Neural cell (in vitro differentiated cells): ENCODE data around the gene CNTNAP2. TPM values are rescaled to one million over a fixed set of nuclear protein-coding genes. Genes with fewer than 3 reads are reported as not detected.

Experiments
- H2AFZ ChIP-seq: fragments of 200-600, 300-800 bp; sonication (generic), shearing (Covaris generic); 2 replicates; pipeline ENCODE4 v1.6.0; 2014; ENCODE audit warnings: low read depth, mild to moderate bottlenecking, antibody characterized with exemption, low read length, moderate library complexity
- H3F3A ChIP-seq: fragments of 200-600 bp; shearing (Covaris generic); 2 replicates; pipeline ENCODE4 v1.6.1; 2016; ENCODE audit warnings: mild to moderate bottlenecking, moderate library complexity, mixed read lengths, antibody characterized with exemption, low read length; ENCODE audit not compliant: insufficient read depth, poor library complexity, severe bottlenecking
- H3K27ac ChIP-seq: fragments of 200-600, 300-800 bp; sonication (generic), shearing (Covaris generic); 2 replicates; pipeline ENCODE4 v1.5.1; 2014; ENCODE audit warnings: mild to moderate bottlenecking, low read length, moderate library complexity
- H3K27me3 ChIP-seq: fragments of 300-800, 200-600 bp; sonication (generic), shearing (Covaris generic); 2 replicates; pipeline ENCODE4 v1.6.0; 2014; ENCODE audit warnings: mild to moderate bottlenecking, low read depth, low read length, moderate library complexity; ENCODE audit not compliant: insufficient read depth
- H3K36me3 ChIP-seq: fragments of 300-800, 200-600 bp; sonication (generic), shearing (Covaris generic); 2 replicates; pipeline ENCODE4 v1.5.1; 2014; ENCODE audit warnings: mild to moderate bottlenecking, antibody characterized with exemption, low read length, moderate library complexity; ENCODE audit not compliant: insufficient read depth
- H3K4me2 ChIP-seq: fragments of 300-800, 200-600 bp; sonication (generic), shearing (Covaris generic); 2 replicates; pipeline ENCODE4 v1.6.0; 2014; ENCODE audit warnings: mild to moderate bottlenecking, low read length
- H3K4me3 ChIP-seq: fragments of 300-800, 200-600 bp; sonication (generic), shearing (Covaris generic); 2 replicates; pipeline ENCODE4 v1.5.1; 2014; ENCODE audit warnings: mild to moderate bottlenecking, low read length, moderate library complexity
- H3K79me2 ChIP-seq: fragments of 200-600 bp; shearing (Covaris generic); replicated peaks from 2 replicates; pipeline ENCODE4 v1.6.0; 2014; ENCODE audit warnings: mild to moderate bottlenecking, low read length, moderate library complexity; ENCODE audit not compliant: insufficient read depth
- H3K9ac ChIP-seq: fragments of 300-800, 200-600 bp; sonication (generic), shearing (Covaris generic); 2 replicates; pipeline ENCODE4 v1.6.1; 2016; ENCODE audit warnings: mild to moderate bottlenecking, low read length, mixed read lengths
- H3K9me2 ChIP-seq: fragments of 200-600 bp; shearing (Covaris generic); 2 replicates; pipeline ENCODE4 v1.6.1; 2016; ENCODE audit warnings: mild to moderate bottlenecking, low read length, mixed read lengths; ENCODE audit not compliant: insufficient read depth
- H3K9me3 ChIP-seq: fragments of 200-600, 300-800 bp; sonication (generic), shearing (Covaris generic); 2 replicates; pipeline ENCODE4 v1.6.1; 2016; ENCODE audit warnings: mild to moderate bottlenecking, mixed run types, low read length, moderate library complexity, mixed read lengths
- H4K20me1 ChIP-seq: fragments of 200-600 bp; shearing (Covaris generic); 2 replicates; pipeline ENCODE4 v1.6.1; 2016; ENCODE audit warnings: mild to moderate bottlenecking, mixed run types; ENCODE audit not compliant: insufficient read depth
- CTCF ChIP-seq: fragments of 450-650 bp; IDR thresholded peaks from 2 replicates; pipeline ENCODE4 v1.5.1; 2014; ENCODE audit warnings: antibody characterized with exemption, mild to moderate bottlenecking, moderate library complexity; ENCODE audit not compliant: poor library complexity, severe bottlenecking
- EP300 ChIP-seq: fragments of 450-650 bp; conservative IDR thresholded peaks from 2 replicates; pipeline ENCODE4 v1.6.1; 2014; ENCODE audit warnings: antibody characterized with exemption, mild to moderate bottlenecking, moderate library complexity; ENCODE audit not compliant: poor library complexity, severe bottlenecking
- EZH2 ChIP-seq: fragments of 200-600, 300-800 bp; shearing (Covaris generic), sonication (generic); IDR thresholded peaks from 2 replicates; pipeline ENCODE4 v1.6.1; 2014; ENCODE audit warnings: antibody characterized with exemption, low read length, borderline replicate concordance, mild to moderate bottlenecking; ENCODE audit not compliant: insufficient read depth, poor library complexity, severe bottlenecking
- MXI1 ChIP-seq: fragments of 450-650 bp; conservative IDR thresholded peaks from 2 replicates; pipeline ENCODE4 v1.6.1; 2014; ENCODE audit warnings: antibody characterized with exemption, mild to moderate bottlenecking; ENCODE audit not compliant: poor library complexity, severe bottlenecking
- POLR2AphosphoS5 ChIP-seq: IDR thresholded peaks from 2 replicates; pipeline ENCODE4 v1.6.1; 2012
- RAD21 ChIP-seq: fragments of 450-650 bp; conservative IDR thresholded peaks from 2 replicates; pipeline ENCODE4 v1.6.1; 2014; ENCODE audit warnings: antibody characterized with exemption, mild to moderate bottlenecking, moderate library complexity
- SMC3 ChIP-seq: fragments of 450-650 bp; conservative IDR thresholded peaks from 2 replicates; pipeline ENCODE4 v1.6.1; 2014; ENCODE audit warnings: antibody characterized with exemption, mild to moderate bottlenecking, moderate library complexity; ENCODE audit not compliant: poor library complexity
- TAF1 ChIP-seq: IDR thresholded peaks from 2 replicates; pipeline ENCODE4 v1.6.1; 2012; ENCODE audit warnings: low read depth
- polyA plus RNA-seq: library from polyadenylated mRNA; depleted of rRNA; stranded (reverse); fragments of >200 nt; gene quantifications from 2 replicates; pipeline ENCODE4 v1.2.3, GENCODE V29; 2014
- TF ChIP-seq, protein P1 (sequence below): IDR thresholded peaks from 2 replicates; pipeline ENCODE4 v1.6.1; 2012; ENCODE audit warnings: borderline replicate concordance

The CNTNAP2 gene
- polyA plus RNA-seq, 1 donor from 2014 or later = 276 TPM

DNA sequence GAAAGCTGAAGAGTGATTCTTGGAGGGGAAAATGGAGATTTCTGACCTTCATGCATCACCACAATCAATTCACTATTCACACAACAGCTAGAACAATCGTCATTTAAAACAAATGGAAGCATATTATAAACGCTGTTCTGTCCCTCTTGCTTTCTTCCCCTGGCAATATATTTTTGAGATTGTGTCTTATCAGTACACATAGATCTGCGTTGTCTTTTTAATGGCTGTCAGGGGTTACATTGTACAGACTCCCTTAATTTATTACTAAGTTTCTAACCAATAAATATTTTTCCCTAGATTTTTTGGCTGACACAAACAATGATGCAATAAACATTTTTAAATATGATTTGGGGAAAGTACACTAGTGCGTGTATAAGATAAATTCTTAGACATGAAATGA, 1358.3 kb downstream of the CNTNAP2 start:
- H3K9me2 ChIP-seq = no peaks in the 10 kb centered on the region
- no peaks in the 10 kb centered on the region for H3K9me3 ChIP-seq
- H3K9ac ChIP-seq = no peak overlapping the region
- H3K27ac ChIP-seq = no peak overlapping the region
- no peak overlapping the region for H2AFZ ChIP-seq
- H3K36me3 ChIP-seq = no peaks in the 10 kb centered on the region
- no peaks in the 10 kb centered on the region for H4K20me1 ChIP-seq
- no peak overlapping the region for H3K4me2 ChIP-seq
- no peaks in the 10 kb centered on the region for H3F3A ChIP-seq
- H3K27me3 ChIP-seq = no peaks in the 10 kb centered on the region
- H3K4me3 ChIP-seq = no peak overlapping the region
- TF ChIP-seq TAF1 (no peak), EZH2 (no peak), EP300 (no peak), SMC3 (no peak), MXI1 (no peak), RAD21 (no peak), CTCF (no peak), POLR2AphosphoS5 (no peak)
- TF ChIP-seq, protein P1, sequence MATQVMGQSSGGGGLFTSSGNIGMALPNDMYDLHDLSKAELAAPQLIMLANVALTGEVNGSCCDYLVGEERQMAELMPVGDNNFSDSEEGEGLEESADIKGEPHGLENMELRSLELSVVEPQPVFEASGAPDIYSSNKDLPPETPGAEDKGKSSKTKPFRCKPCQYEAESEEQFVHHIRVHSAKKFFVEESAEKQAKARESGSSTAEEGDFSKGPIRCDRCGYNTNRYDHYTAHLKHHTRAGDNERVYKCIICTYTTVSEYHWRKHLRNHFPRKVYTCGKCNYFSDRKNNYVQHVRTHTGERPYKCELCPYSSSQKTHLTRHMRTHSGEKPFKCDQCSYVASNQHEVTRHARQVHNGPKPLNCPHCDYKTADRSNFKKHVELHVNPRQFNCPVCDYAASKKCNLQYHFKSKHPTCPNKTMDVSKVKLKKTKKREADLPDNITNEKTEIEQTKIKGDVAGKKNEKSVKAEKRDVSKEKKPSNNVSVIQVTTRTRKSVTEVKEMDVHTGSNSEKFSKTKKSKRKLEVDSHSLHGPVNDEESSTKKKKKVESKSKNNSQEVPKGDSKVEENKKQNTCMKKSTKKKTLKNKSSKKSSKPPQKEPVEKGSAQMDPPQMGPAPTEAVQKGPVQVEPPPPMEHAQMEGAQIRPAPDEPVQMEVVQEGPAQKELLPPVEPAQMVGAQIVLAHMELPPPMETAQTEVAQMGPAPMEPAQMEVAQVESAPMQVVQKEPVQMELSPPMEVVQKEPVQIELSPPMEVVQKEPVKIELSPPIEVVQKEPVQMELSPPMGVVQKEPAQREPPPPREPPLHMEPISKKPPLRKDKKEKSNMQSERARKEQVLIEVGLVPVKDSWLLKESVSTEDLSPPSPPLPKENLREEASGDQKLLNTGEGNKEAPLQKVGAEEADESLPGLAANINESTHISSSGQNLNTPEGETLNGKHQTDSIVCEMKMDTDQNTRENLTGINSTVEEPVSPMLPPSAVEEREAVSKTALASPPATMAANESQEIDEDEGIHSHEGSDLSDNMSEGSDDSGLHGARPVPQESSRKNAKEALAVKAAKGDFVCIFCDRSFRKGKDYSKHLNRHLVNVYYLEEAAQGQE = no peak
- H3K79me2 ChIP-seq = no peaks in the 10 kb centered on the region

GRCh38 chr7:147477526-147477925, 1360.9 kb downstream of the CNTNAP2 start:
- H3K4me3 ChIP-seq = no peak overlapping the region
- no peaks in the 10 kb centered on the region for H3K27me3 ChIP-seq
- no peak overlapping the region for H3K27ac ChIP-seq
- H3K9ac ChIP-seq = no peak overlapping the region
- no peaks in the 10 kb centered on the region for H3F3A ChIP-seq
- no peaks in the 10 kb centered on the region for H3K79me2 ChIP-seq
- TF ChIP-seq RAD21 (no peak), EP300 (no peak), TAF1 (no peak), POLR2AphosphoS5 (no peak), CTCF (no peak), SMC3 (no peak), MXI1 (no peak), EZH2 (no peak)
- TF ChIP-seq, protein P1 = no peak
- no peak overlapping the region for H2AFZ ChIP-seq
- H3K9me3 ChIP-seq = no peaks in the 10 kb centered on the region
- H3K9me2 ChIP-seq = no peaks in the 10 kb centered on the region
- H3K4me2 ChIP-seq = no peak overlapping the region
- H3K36me3 ChIP-seq = no peaks in the 10 kb centered on the region
- H4K20me1 ChIP-seq = no peaks in the 10 kb centered on the region
